Muscle of arm (tissue), 12 donors: ENCODE data around the gene OSBPL8. TPM values are rescaled to one million over a fixed set of nuclear protein-coding genes. Genes with fewer than 3 reads are reported as not detected.

Experiments used
- DNase-seq: peaks from one replicate; pipeline ENCODE4 v3.0.0-alpha.2; 2013
- polyA plus RNA-seq, 12 donors: library from polyadenylated mRNA; unstranded; fragments of 120-200 nt; gene quantifications; one replicate each; pipeline ENCODE4 v1.2.1, GENCODE V29; 2013; ENCODE audit not compliant: insufficient read length in 12 of 12

The OSBPL8 gene
- polyA plus RNA-seq, 12 donors, result 23.2 to 45.3 (median 34.2) TPM; not detected in 1

DNA sequence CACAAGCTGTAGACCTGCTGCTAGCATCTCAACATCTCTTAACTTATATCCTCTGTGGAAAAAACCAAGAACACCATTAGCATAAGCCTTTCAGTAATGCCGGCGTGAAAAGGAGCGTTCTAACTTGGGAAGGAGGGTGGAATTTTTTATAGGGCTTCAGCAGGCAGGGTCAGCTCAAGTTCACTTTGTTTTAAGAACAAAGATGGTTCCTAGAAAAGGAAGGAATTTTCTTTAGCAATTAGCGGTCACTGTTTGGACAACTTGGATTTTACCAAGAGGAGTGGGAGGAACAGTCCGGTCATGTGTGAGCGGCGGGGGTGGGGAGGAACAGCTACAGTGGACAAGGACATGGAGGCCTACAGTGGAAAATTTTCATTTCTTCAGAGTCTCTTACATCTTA lies 247.3 kb downstream of the OSBPL8 start:
- no peak for DNase-seq

DNA sequence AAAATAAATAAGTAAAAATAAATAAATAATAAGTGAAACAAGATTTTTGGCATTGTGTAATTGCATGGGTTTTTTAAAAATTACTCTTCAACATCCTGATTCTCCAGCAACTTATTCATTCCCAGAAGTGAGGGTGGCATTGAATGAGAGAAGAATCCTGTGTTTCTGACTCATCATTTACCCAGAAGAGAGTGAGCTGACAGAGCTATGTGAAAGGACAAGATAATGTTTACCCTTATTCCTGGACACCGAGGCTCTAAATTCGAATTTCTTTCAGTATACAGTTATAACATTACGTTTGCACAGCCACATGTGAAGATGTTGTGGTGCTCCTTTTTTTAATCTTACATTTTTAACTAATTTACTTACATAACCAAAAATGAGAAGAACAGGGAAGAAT lies 247.8 kb downstream of the OSBPL8 start:
- no peak for DNase-seq

DNA sequence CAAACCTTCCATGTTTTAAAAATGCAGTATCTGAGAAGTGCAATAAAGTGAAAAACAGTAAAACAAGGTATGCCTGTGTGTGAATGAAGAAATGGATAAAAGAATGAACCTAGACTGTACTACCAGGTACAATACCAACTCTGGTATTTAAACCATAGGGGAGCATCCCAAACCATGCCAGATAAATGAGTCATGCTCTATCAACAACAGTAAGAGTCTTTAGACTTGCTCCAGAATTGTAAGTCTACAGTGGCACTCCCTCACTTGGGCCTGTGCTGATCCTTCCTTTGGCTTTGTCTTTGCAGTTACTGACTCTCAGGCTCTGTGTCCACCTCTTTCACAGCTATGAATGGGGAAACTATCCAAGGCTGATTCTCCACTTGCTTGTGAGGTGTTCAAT lies 249.5 kb downstream of the OSBPL8 start:
- DNase-seq, result no peak

GRCh38 chr12:76308866-76309265 lies 250.7 kb downstream of the OSBPL8 start:
- no peak for DNase-seq

DNA sequence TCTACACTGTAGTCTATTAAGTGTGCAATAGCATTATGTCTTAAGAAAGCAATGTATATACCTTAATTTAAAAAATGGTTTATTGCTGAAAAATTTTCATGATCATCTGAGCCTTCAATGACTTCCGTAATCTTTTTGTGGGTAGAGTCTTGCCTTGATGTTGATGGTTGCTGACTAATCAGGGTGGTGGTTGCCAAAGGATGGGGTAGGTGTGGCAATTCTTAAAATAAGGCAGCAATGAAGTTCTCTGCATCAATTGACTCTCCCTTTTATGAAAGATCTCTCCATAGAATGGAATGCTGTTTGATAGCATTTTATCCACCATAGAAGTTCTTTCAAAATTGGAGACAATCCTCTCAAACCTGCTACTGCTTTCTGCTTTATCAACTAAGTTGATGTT lies 252.5 kb downstream of the OSBPL8 start:
- DNase-seq, result no peak

DNA sequence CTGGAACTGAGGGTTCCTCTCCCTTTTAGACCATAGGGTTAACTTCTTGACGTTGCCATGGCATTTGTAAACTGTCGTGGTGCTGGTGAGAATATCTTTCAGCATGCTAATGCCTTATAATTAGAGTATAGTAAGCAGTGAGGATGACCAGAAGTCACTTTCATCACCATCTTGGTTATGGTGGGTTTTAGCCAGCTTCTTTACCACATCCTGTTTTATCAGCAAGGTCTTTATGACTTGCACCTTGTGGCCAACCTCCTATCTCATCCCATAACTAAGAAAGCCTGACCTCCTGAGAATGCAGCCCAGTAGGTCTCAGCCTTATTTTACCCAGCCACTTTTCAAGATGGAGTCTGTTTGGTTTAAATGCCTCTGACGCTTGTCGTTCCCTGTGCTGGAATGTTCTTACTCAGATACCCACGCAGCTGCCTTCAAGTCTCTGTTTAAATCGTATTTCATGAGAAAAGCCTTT lies 255.5 kb downstream of the OSBPL8 start:
- DNase-seq, result no peak

DNA sequence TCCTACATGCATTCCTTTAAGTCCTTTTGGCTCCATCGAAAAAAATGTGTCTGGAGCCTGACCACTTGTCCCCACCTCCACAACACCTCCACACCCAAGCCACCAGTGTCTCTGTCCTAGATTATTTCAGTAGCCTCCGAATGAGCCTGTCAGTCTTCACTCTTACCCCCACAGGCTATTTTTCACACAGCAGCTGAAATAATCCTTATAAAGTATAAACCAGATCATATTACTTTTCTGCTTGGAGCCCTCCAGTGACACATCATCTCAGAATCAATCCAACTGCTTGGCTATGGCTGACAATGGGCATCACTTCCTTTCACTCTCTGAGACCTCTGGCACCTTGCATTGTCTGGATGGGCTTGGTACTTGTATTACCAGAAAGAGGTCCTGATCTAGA lies 256.2 kb downstream of the OSBPL8 start:
- DNase-seq, result no peak

Other genes starting within 250 kb of the OSBPL8 start
- 10 to 100 TPM in 11 of 12 donors, not detected in 1; 13.6 to 19.8 (median 16.5) TPM for gene BBS10, start 211.4 kb downstream of the OSBPL8 start, polyA plus RNA-seq
- gene ZDHHC17, start 204.3 kb upstream of the OSBPL8 start, polyA plus RNA-seq, result 10 to 100 TPM in 11 of 12 donors, not detected in 1; 34.8 to 71.4 (median 50.7) TPM